GM12878 (cell line): ENCODE data around the gene IPPK. TPM values are rescaled to one million over a fixed set of nuclear protein-coding genes. Genes with fewer than 3 reads are reported as not detected.
"Not testable (repeated sequence)": the region's sequence is repeated elsewhere in the genome, so short reads cannot be mapped to it uniquely, and the experiment has no call there.

Experiments used
- ATAC-seq: fragments of 200-7000 bp; cut with Tn5 transposase; 3 replicates; pipeline ENCODE4 v1.9.1; 2020; ENCODE audit warnings: mild to moderate bottlenecking, moderate library complexity
- BruUV-seq: library from RNA; stranded (reverse); fragments of 400-500 nt; replicated peaks from 2 replicates; lab custom pipeline; 2021; lab: Mats Ljungman, UMichigan
- CTCF ChIA-PET: fragments of 300-600 bp; sonication (Branson Sonifier 250); formaldehyde crosslinking; extraction: SDS; loops from one replicate; lab custom pipeline; 2021; ENCODE audit warnings: inconsistent platforms; lab: Yijun Ruan, JAX
- POLR2A ChIA-PET: fragments of 350-600 bp; formaldehyde crosslinking; extraction: SDS; loops from one replicate; lab custom pipeline; 2021; ENCODE audit warnings: inconsistent platforms; lab: Charles Lee
- RAD21 ChIA-PET: fragments of 300-600 bp; sonication (Branson Sonifier 250); formaldehyde crosslinking; loops from one replicate; lab custom pipeline; 2023; ENCODE audit warnings: antibody characterized with exemption; ENCODE audit not compliant: unreplicated experiment; lab: Charles Lee
- SMC1A ChIA-PET: fragments of 300-600 bp; sonication (Branson Sonifier 250); formaldehyde crosslinking; loops from one replicate; lab custom pipeline; 2023; ENCODE audit not compliant: unreplicated experiment, uncharacterized antibody; lab: Charles Lee
- DNase-seq: peaks from one replicate; pipeline ENCODE4 v3.0.0-alpha.2; 2011; ENCODE audit warnings: low read depth, low spot score
- FAIRE-seq: peaks from 3 replicates; lab custom pipeline; 2011; peaks lifted over from hg19 to GRCh38; lab: Jason Lieb, UNC
- H2AFZ ChIP-seq: 2 replicates; pipeline ENCODE4 v1.6.0; 2011; ENCODE audit warnings: low read depth, low read length, control low read depth; ENCODE audit not compliant: control insufficient read depth
- H3K27ac ChIP-seq: 2 replicates; pipeline ENCODE4 v1.5.1; 2011; ENCODE audit warnings: control low read depth; ENCODE audit not compliant: control insufficient read depth, insufficient read depth
- H3K27me3 ChIP-seq, 2 experiments: replicated peaks in 1 of 2; 2 replicates each; pipeline versions ENCODE4 v1.6.0 to v1.6.1; 2011; ENCODE audit warnings: low read length in 1 of 2; ENCODE audit not compliant: control insufficient read depth in 2 of 2, insufficient read depth in 2 of 2
- H3K36me3 ChIP-seq, 2 experiments: 2 replicates each; pipeline ENCODE4 v1.5.1; 2011; ENCODE audit warnings: low read length in 1 of 2; ENCODE audit not compliant: control insufficient read depth in 2 of 2, insufficient read depth in 2 of 2
- H3K4me1 ChIP-seq: 2 replicates; pipeline ENCODE4 v1.6.1; 2011; ENCODE audit warnings: mild to moderate bottlenecking, low read length, moderate library complexity, mixed read lengths; ENCODE audit not compliant: control insufficient read depth, insufficient read depth
- H3K4me2 ChIP-seq: 2 replicates; pipeline ENCODE4 v1.6.0; 2011; ENCODE audit warnings: control low read depth; ENCODE audit not compliant: control insufficient read depth, insufficient read depth
- H3K4me3 ChIP-seq: fragments of 200-600 bp; sonication (generic); 2 replicates; pipeline ENCODE4 v1.5.1; 2016
- H3K79me2 ChIP-seq: 2 replicates; pipeline ENCODE4 v1.6.0; 2011; ENCODE audit warnings: low read length; ENCODE audit not compliant: control insufficient read depth, insufficient read depth
- H3K9ac ChIP-seq: 2 replicates; pipeline ENCODE4 v1.8.0; 2011; ENCODE audit warnings: low read length, control low read depth, mixed read lengths; ENCODE audit not compliant: control insufficient read depth, insufficient read depth
- H3K9me3 ChIP-seq: replicated peaks from 3 replicates; pipeline ENCODE4 v1.5.1; 2011; ENCODE audit warnings: mild to moderate bottlenecking, low read length; ENCODE audit not compliant: control insufficient read depth, insufficient read depth
- H4K20me1 ChIP-seq: 2 replicates; pipeline ENCODE4 v1.6.0; 2011; ENCODE audit not compliant: control insufficient read depth, insufficient read depth
- NRF1 ChIP-seq: conservative IDR thresholded peaks from 2 replicates; pipeline ENCODE4 v1.6.1; 2011; ENCODE audit warnings: mild to moderate bottlenecking, low read depth, low read length, improper control_type of control experiment
- RUNX3 ChIP-seq: IDR thresholded peaks from 2 replicates; pipeline ENCODE4 v1.6.1; 2012; ENCODE audit warnings: low read length, inconsistent platforms
- SP1 ChIP-seq: IDR thresholded peaks from one replicate; pipeline ENCODE4 v1.6.1; 2011; ENCODE audit warnings: low read depth, low read length
- SRF ChIP-seq, 2 experiments: IDR thresholded peaks; 2 replicates each; pipeline ENCODE4 v1.6.1; 2011; ENCODE audit warnings: low read depth in 2 of 2, low read length in 2 of 2, mild to moderate bottlenecking in 1 of 2, moderate library complexity in 1 of 2
- WGBS: methylation state at CpG from one replicate; pipeline ENCODE4 v1.1.6; 2016; ENCODE audit warnings: low lambda C conversion rate; ENCODE audit not compliant: insufficient replicate concordance, insufficient coverage; ENCODE audit errors: missing lambda C conversion rate; 5-methylcytosine and 5-hydroxymethylcytosine counted together
- in situ Hi-C: fragments of 300-500 bp; cut with MboI; formaldehyde crosslinking; loops from 9 replicates; pipeline ENCODE4 v1.14.3; 2018; ENCODE audit warnings: mixed read lengths
- intact Hi-C: fragments of 100-400 bp; cut with micrococcal nuclease; formaldehyde crosslinking; loops from one replicate; pipeline ENCODE4 v1.14.2; 2022; ENCODE audit not compliant: unreplicated experiment
- polyA plus RNA-seq, 11 experiments: library from polyadenylated mRNA; depleted of rRNA in 4 of 11; unstranded in 6 of 11; stranded (reverse) in 5 of 11; fragments of >200 nt; fragmentation: Nextera tagmentation in 4 of 11; fragmentation: Illumina TruSeq in 1 of 11; extraction: Ambion mirVana in 4 of 11; extraction: Trizol in 1 of 11; gene quantifications; 1 replicate in 1 of 11; 2 replicates in 10 of 11; pipeline versions ENCODE4 v1.2.1 to v1.2.3, GENCODE V29; 2011 to 2016; ENCODE audit warnings: inconsistent platforms in 2 of 11, missing spikeins in 2 of 11, low read depth in 1 of 11
- total RNA-seq, 4 experiments: library from RNA; depleted of rRNA in 3 of 4; stranded (reverse); fragments of >200 nt in 3 of 4; fragmentation: Illumina TruSeq in 1 of 4; extraction: Trizol in 1 of 4; gene quantifications; 2 replicates each; pipeline versions ENCODE4 v1.2.1 to v1.2.3, GENCODE V29; 2013 to 2021

Gene IPPK
- total and polyA plus RNA-seq, 10 of the 15 experiments (the other 5 are each of a cell fraction or from before 2014, with no cell fraction given): 2.1 to 22.1 (median 11.4) TPM

GRCh38 chr9:92626484-92626883 is 43.4 kb downstream of the IPPK start:
- DNase-seq: no peak
- no peak overlapping the region for H3K4me2 ChIP-seq
- H3K4me1 ChIP-seq: no peaks in the 10 kb centered on the region
- no peaks in the 10 kb centered on the region for H3K79me2 ChIP-seq
- in situ Hi-C loops (no loop called here), intact Hi-C loops (no loop called here)
- no peak overlapping the region for H3K9ac ChIP-seq
- peak; percentile 13 for FAIRE-seq
- TF ChIP-seq NRF1 (no peak), SRF (IDR thresholded peaks at IDR 0.05; ENCODE audit: low read depth in 2 of 2, low read length in 2 of 2) (no peak), SP1 (no peak), RUNX3 (no peak)
- SMC1A ChIA-PET: interaction anchor here (0.9 to 1.0 kb wide), 2 partner anchors 9 to 44 kb away, joined by 3 read pairs; no protein-coding TSS in a partner anchor
- H3K36me3 ChIP-seq: peaks cover 0 to 3% of the 10 kb centered on the region in 2 experiments; a peak in 3 of 4 replicates
- CTCF ChIA-PET: no interaction called here
- no peak overlapping the region for H3K4me3 ChIP-seq
- no TSS peak for BruUV-seq
- no peaks in the 10 kb centered on the region for H3K9me3 ChIP-seq
- ATAC-seq: no peak
- no peaks in the 10 kb centered on the region for H3K27me3 ChIP-seq
- no peak overlapping the region for H3K27ac ChIP-seq
- H2AFZ ChIP-seq: no peak overlapping the region
- POLR2A ChIA-PET: no interaction called here
- H4K20me1 ChIP-seq: no peaks in the 10 kb centered on the region
- RAD21 ChIA-PET: no interaction called here

- H3K4me2 ChIP-seq, H3K9ac ChIP-seq, H3K27me3 ChIP-seq, BruUV-seq, H3K36me3 ChIP-seq, SMC1A ChIA-PET, H3K9me3 ChIP-seq, DNase-seq, RAD21 ChIA-PET, H4K20me1 ChIP-seq, ATAC-seq, H3K27ac ChIP-seq, FAIRE-seq, POLR2A ChIA-PET, H3K79me2 ChIP-seq, H3K4me1 ChIP-seq, intact Hi-C loops, in situ Hi-C loops, CTCF ChIA-PET, H3K4me3 ChIP-seq, H2AFZ ChIP-seq: not testable (repeated sequence)
- 100% methylated on average over 3 of the region's 3 CpGs for WGBS
These were observed 46.0 kb downstream of the IPPK start for GRCh38 chr9:92623936-92624335.
